Activated CD4-positive, alpha-beta T cell treated with anti-CD3 and anti-CD28 coated beads, Interleukin-2, amount 50 U/mL, for 1 hour (primary cell): ENCODE measurements around the gene MUC6.

Source experiments
- DNase-seq: peaks from one replicate; pipeline ENCODE4 v3.0.0-alpha.2; 2020

The MUC6 gene

DNA sequence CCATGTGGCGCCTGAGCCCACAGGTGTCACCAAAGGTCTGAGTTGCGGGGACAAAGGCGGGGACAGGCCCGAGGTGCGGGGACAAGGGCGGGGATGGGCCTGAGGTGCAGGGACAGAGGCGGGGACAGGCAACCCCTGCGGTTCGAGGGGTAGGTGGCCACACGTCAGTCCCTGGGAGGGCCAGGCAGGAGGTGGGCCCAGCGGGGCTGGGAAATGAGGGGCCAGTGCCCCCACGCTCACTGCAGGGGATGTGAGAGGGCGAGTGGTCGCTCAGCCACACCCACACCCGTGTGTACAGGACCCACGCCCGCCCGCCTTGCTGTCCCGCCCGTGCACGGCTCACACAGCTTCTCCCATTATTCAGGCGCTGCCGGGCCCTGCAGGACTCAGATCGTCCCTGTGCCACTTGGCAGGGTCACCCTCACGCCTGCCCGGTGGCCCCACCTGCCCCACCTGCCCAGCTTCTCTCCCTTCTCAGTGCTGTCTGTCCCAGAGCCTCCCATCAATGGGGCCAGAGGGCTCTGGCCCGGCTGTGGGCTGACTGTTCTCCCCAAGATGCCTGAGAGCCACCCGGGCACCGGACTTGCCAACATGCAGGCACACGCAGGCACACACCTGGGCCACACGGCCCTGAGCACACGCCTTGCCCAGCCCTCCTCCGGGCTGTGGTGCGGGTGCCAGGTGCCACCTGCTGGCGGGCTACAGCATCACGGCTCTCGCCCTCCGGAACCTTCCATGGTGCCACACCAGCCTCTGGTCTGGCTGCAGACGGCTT, 14.2 kb upstream of the MUC6 start:
- DNase-seq: peak; percentile 70

DNA sequence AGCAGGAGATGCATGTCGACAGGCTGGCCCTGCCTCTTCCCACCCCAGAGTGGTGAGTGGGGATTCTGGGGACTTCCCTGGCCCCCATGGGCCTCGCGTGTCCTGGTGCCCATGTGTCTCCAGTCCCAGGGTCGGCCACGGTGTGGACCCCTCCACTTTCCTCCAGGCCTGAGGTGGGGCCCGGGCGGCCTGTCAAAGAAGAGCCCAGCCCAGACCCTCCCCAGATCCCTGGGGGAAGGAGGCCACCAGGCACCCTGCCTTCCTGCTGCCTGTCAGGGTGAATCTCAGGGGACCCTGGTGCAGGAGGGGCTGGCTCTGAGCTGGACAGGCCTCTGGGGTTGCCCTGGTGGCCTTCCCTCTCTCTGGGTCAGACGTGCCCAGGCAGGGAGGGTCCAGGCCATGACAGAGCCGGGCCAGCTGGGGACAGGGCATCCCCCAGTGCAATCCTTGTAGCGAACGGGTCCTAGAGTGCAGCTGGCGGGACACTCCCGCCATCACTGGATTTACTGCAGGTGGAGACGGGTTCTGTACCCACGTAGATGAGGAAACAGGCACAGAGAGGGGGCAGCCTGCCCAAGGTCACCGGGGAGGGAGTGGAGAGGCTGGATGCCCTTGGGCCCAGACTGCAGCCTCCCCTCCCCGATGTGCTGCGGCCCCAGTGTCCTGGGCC, 13.5 kb upstream of the MUC6 start:
- no peak for DNase-seq

GRCh38 chr11:1049431-1049891, 12.9 kb upstream of the MUC6 start:
- no peak for DNase-seq

DNA sequence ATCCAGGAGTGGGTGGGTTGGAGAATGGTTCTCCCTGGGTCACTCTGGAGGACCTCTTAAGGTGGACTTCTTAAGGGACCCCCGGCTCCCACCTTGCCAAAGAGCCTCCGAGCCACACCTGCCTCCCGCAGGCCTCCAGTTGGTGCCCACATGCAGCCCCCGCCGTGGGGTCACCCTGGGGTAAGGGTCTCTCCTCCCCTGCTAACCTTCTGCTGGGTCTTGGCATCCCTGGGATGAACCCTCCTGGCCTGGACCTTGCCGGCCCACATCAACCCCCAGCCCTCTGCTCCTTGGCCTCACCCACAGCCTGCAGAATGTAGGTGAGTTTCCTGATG, 12.5 kb upstream of the MUC6 start:
- DNase-seq: no peak

DNA sequence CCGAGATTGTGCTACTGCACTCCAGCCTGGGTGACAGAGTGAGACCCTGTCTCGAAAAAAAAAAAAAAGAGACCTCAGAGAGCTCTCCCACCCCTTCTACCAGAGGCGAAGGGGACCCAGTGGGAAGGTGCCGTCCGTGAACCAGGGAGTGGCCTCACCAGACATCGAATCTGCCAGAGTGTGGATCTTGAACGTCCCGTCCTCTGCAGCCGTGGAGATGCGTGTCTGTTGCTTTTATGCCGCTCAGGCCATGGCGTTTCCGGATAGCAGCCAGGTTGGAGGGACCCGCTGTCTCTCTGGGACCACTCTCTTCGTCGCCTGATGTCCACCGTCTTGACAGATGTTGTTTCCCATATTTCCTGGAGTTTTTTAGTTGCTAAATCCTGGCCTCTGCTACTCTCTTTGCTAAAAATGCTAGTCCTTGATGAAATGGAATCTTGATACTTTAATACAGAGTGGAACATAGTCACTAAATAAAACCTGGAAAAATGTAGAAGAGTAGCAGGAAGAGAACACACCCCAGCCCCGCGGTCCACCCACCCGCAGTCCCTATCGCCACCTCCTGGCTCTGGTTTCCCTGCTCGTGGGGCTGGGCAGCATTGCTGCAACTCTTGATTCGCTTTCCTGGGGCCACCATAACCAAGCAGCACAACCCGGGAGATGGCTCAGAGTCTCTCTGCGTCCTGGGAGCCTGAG, 12.0 kb upstream of the MUC6 start:
- DNase-seq: no peak

DNA sequence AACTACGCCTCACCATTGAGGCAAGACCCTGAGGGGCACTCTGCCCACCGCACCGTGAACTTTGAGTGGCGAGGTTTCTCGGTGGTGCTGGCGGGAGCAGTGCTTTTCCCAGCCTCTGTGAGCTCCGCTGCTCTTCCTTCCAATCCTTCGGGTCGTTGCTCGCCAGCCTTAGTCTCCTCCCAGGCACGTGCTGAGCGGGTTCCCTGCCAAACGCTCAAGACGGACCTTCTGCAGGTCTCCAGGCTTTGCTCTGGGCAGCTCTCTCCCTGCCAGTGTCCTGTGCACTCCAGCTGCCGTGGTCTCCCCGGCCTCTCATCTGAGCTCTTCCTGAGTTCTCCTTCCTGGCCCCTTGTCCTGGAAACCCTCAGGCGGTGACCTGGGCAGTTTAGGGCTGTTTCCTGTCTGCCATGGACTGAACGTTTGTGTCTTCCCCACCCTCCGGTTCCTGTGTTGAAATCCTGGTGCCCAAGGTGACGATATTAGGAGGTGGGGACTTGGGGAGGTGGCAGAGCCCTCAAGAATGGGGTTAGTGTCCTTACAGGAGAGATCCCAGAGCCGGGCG, 11.2 kb upstream of the MUC6 start:
- DNase-seq: no peak

GRCh38 chr11:1044160-1044559, 7.6 kb upstream of the MUC6 start:
- DNase-seq: no peak

GRCh38 chr11:1043563-1044096, 7.1 kb upstream of the MUC6 start:
- DNase-seq: no peak

- DNase-seq: no peak
Observed at GRCh38 chr11:1042626-1043562, 6.4 kb upstream of the MUC6 start.

DNA sequence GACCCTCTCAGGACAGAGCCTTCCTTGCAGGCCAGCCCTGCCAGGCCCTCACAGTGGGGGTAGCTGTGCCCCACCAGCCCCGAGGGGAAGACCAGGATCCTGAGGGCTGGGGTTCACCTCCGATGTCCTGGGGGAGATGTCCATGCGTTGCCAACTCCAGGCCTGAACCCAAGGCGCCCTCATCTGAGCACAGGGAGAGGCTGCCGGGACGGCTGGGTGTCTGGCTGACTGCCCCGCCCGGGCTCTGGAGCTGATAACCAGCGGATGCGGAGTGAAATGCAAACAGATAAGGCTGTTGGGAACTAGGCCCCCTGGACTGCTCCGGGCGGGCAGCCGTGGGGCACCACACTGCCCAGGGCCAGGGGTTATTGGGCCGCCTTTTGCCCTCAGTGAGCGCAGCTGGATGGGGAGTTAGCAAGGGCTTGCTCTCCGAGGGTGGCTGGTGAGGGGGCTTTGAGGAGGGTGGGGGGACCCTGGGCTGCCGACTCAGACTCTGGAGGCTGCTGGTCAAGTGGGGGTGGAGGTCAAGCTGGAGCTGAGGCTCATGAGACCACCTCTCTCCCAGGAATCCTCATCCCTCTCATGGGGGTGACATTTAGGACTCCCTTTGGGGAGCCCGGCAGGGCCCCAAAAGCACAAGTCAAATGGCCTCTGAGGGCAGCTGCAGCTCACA, 5.6 kb upstream of the MUC6 start:
- DNase-seq: no peak

GRCh38 chr11:1041471-1041870, 5.0 kb upstream of the MUC6 start:
- DNase-seq: no peak

- DNase-seq: no peak
Observed at GRCh38 chr11:1041149-1041467, 4.6 kb upstream of the MUC6 start.

GRCh38 chr11:1040428-1041148, 4.1 kb upstream of the MUC6 start:
- no peak for DNase-seq

DNA sequence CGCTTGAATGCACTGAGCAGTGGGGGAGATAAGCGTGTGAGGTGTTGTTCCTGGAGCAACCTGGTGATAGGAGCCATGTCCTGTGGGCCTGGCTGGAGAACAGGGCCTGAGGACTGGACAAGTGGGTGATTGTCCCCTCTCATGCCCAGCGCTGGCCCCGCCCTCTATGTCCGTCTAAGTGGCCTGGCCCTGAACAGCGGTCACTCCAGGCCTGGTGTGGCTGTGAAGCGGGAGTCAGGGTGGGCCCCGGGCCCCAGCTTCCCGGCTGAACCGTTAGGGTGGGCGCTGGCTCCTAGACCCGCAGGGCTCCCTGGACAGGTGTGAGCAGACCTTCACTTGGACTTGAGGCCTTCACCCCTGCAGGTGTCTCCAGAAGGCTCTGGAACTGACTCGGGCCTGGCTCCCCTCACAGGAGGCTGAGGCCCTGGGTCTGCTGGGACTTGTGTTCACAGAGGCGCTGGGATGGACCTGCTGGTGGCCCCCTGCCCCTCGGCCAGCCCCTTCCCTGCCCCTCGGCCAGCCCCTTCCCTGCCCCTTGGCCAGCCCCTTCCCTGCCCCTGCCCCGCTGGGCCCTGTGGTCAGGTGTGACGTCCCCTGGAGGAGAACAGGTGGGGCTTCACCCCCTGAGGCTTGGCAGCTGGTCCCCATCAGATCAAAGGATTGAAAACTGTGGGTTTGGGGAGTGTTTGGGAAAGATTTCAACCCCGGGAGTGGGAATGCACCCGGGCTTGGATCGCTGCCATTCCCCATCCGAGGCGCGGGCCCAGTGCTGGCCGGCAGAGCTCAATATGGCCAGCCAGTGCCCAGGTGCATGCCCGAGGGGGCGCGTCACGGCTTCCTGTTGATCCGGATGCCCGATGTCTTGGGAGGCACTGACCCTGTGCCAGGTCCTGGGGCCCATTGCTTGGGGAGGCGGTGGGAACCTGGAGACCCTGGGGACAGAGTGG, 3.2 kb upstream of the MUC6 start:
- DNase-seq: no peak

DNA sequence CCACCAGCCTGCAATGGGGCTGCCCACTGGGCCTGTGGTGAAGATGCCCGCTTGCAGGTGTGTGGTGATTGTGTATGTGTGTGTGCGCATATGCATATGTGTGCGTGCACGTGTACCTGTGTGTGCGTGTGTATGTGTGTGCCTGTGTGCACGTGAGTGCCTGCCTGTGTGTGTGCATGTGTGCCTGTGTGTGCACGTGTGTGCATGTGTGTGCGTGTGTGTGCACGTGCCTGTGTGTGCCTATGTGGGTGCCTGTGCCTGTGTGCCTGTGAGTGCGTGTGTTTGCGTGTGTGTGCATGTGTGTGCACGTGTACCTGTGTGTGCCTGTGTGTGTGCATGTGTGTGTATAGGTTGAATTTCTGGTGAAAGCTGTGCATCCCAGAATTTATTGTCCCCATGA, 2.4 kb upstream of the MUC6 start:
- no peak for DNase-seq

- DNase-seq: no peak
Observed at GRCh38 chr11:1038361-1038760, 1.8 kb upstream of the MUC6 start.

DNA sequence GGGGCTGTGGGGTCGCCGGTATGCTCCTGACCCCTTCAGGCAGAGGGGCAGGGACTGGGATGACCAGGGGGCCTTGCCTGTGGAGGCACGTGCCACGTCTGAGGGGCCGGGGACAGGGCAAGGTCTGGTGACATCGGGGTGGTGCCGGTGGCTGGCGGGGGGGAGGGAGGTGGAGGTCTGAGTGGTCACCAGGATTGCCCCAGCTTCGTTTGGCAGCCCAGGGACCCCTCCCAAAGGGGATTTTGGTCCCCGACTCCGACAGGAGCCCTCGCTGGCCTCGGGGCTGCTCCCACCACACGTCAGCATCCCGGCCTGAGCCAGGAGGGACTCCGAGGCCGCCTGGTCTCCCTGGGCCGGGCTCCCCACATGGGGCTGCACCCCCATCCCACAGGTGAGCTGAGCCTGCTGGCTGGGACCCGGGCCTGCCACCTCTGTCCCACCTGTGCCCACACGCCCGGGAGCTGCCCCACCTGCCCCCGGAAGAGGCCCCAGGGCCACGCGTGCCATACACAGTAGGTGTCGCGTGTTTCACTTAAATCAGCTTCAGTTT, 1.1 kb upstream of the MUC6 start:
- DNase-seq: no peak

GRCh38 chr11:1036931-1037330, 413 bp upstream of the MUC6 start:
- no peak for DNase-seq

GRCh38 chr11:1035577-1036283, 788 bp downstream of the MUC6 start:
- DNase-seq: no peak
